IPS-18c (cell line): ENCODE measurements around the gene MIA2.
"Not testable (repeated sequence)": the region's sequence is repeated elsewhere in the genome, so short reads cannot be mapped to it uniquely, and the experiment has no call there.

Source experiments
- H3K4me3 ChIP-seq: 2 replicates; pipeline ENCODE4 v1.7.0; 2013; ENCODE audit warnings: low read depth, mild to moderate bottlenecking, low read length, moderate library complexity; ENCODE audit not compliant: insufficient read depth
- H3K9me3 ChIP-seq: one replicate; pipeline ENCODE4 v1.6.1; 2013; ENCODE audit warnings: mild to moderate bottlenecking, low read length, moderate library complexity; ENCODE audit not compliant: control insufficient read depth, insufficient read depth

Gene MIA2

GRCh38 chr14:39264057-39264456, 30.3 kb downstream of the MIA2 start:
- no peak overlapping the region for H3K4me3 ChIP-seq
- no peaks in the 10 kb centered on the region for H3K9me3 ChIP-seq

DNA sequence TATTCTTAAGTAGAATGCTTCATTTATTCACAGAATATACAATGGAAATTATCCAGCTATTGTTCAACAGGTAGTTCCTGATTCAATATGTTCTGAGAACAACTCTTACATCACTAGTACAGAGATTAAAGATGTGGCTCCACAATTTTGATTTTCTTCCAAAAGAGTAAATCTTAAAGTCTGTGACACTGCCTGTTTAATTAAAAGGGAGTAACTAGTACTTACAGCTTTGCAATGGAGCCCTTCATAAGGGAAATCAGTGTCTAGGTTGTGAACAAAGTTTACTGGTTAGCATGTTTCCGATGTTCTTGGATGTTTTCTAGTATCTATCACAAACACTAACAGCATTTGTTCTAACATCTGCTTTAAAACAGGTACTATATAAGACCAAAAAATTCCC, 30.8 kb downstream of the MIA2 start:
- H3K9me3 ChIP-seq, result no peaks in the 10 kb centered on the region

DNA sequence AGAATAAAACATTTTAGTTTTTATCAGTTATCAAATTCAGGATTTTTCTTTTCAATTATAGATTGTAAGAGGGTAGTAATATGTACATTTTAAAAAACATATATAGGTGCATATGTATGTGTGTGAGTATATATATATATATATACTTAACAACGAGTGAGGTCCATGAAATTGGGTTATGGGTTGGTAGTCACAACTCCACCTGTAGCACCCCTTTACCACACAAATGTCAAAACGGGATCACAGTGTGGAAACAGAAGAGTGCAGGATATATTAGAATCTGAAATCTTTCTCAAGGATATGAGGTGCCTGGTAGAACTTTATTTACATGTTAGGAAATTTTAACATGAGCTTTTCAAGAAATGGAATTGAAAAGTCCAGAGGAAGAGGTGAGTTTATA, 31.3 kb downstream of the MIA2 start:
- Histone ChIP-seq H3K4me3 (no peak overlapping the region), H3K9me3 (no peaks in the 10 kb centered on the region)

More for the DNA sequence above, 30.8 kb downstream of the MIA2 start:
- H3K4me3 ChIP-seq, result no peak overlapping the region

GRCh38 chr14:39265806-39266524, 32.2 kb downstream of the MIA2 start:
- Histone ChIP-seq H3K4me3 (peak overlapping the region; percentile 82), H3K9me3 (no peaks in the 10 kb centered on the region)

DNA sequence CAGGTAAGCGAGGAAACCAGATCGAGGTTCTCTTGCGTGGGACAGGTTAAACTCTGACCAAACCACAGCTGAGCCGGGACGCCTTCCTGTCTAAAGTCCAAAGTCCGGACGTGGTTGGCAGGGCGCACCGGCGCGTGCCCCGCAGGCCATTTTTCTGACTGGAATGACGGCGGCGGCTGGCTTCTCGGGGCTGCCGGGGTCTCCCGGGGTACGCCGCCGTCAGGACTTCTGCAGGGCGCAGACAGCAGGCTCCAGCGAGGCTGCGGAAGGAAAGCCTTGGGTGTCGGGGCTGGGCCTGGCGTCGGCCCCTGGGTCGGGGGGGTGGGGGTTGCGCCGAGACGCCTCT, 32.8 kb downstream of the MIA2 start:
- no peaks in the 10 kb centered on the region for H3K9me3 ChIP-seq
- peak overlapping the region; percentile 82 for H3K4me3 ChIP-seq

DNA sequence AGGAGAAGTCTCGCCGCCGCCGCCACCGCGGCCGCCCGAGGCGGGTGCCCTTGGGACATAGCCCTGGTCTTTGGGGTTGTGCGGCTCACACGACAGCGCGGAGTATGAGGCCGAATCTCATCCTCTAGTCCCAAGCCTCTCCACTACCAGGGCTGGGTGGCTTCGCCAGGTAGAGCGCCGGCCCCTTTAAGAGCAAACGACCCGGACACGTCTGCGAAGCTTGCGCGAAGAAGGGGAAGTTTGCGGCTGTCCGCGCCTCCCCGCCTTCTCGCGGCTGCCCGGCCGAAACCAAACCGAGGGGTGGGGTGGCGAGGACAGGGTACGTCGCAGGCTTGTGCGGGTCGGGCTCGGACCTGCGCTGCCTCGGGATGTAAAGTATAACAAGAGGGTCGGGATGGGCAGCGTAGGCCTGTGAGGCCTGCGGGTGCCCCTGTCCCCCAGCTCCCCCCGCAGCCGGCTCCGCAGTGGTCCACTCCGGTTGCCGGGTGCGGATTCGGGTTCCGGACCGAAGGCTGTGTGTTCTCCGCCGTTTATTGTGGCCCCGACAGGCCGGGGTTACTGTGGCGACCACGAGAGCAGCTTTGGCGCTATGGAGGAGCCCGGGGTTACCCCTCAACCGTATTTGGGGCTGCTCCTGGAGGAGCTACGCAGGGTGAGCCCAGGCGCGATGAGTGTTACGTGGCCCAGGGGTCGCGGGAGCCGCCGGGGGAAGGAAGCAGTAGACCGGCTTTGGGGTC, 33.3 kb downstream of the MIA2 start:
- peak overlapping the region; percentile 82 for H3K4me3 ChIP-seq

DNA sequence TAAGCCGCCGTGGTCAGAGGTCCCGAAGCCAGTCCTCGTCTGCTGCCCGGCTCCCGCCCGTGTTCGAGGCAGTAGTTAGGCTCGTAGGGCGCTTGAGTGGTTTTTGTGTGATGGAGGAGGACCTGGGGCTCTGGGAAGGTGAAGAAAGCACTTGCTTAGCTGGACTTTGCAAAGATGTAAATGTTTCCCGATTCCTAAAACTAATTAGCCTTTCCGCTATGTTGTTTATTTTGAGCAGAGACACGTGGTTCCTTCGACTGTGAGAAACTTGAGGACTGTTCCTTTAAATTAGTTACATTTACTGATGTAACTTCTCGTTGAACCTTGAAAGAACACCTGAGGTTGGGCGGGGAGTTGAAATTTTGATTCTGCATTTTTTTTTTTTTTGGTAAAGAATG, 33.9 kb downstream of the MIA2 start:
- peaks cover 4% of the 10 kb centered on the region for H3K9me3 ChIP-seq
- H3K4me3 ChIP-seq, result peak overlapping the region; percentile 82

More for the DNA sequence above, 33.3 kb downstream of the MIA2 start:
- peaks cover under 1% of the 10 kb centered on the region for H3K9me3 ChIP-seq

- Histone ChIP-seq H3K9me3 (peaks cover 4% of the 10 kb centered on the region), H3K4me3 (no peak overlapping the region)
These were observed 34.7 kb downstream of the MIA2 start for GRCh38 chr14:39268393-39268792.

GRCh38 chr14:39272918-39273317, 39.2 kb downstream of the MIA2 start:
- Histone ChIP-seq H3K9me3 (peaks cover 4% of the 10 kb centered on the region), H3K4me3 (no peak overlapping the region)

- H3K4me3 ChIP-seq, result no peak overlapping the region
- H3K9me3 ChIP-seq, result peaks cover 4% of the 10 kb centered on the region
These were observed 41.7 kb downstream of the MIA2 start for GRCh38 chr14:39275395-39275794.

GRCh38 chr14:39276005-39276404, 42.3 kb downstream of the MIA2 start:
- Histone ChIP-seq H3K4me3 (no peak overlapping the region), H3K9me3 (peaks cover 4% of the 10 kb centered on the region)

DNA sequence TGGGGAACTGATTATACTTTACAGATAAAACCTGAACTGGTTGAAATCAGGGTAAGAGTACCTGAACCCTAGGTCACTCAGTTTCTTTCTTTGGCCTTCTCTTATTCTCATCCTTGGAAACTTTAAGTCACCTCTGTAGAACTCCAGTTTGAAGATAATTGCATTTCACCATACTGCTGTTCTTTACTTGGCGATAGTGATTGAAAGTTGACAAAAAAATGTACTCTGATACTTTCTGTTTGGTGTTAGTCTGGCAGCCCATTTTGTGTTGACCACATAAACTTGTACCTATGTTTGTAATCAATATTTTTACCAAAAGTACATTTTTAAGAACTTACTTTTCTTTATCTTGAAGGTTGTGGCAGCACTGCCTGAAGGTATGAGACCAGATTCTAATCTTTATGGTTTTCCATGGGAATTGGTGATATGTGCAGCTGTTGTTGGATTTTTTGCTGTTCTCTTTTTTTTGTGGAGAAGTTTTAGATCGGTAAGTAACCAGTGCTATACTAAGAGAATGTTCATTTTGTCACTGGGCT, 42.9 kb downstream of the MIA2 start:
- H3K9me3 ChIP-seq, result peaks cover 4% of the 10 kb centered on the region
- H3K4me3 ChIP-seq, result no peak overlapping the region

- Histone ChIP-seq H3K9me3 (no peaks in the 10 kb centered on the region), H3K4me3 (no peak overlapping the region)
These were observed 45.8 kb downstream of the MIA2 start for GRCh38 chr14:39279515-39279914.

DNA sequence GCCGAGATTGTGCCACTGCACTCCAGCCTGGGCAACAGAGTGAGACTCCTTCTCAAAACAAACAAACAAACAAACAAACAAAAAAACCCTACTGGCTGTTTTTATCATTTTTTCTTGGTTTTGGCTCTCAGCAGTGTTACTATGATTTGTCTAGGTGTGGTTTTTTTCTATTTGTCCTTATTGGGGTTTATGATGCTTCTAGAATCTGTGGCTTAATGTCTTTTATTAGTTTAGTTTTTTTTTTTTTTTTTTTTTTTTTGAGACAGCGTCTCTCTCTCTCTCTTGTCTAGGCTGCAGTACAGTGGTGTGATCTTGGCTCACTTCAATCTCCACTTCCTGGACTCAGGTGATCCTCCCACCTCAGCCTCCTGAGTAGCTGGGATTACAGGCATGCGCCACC, 47.0 kb downstream of the MIA2 start:
- not testable (repeated sequence) for H3K9me3 ChIP-seq, H3K4me3 ChIP-seq

- peaks cover 4% of the 10 kb centered on the region for H3K9me3 ChIP-seq
- no peak overlapping the region for H3K4me3 ChIP-seq
These were observed 55.8 kb downstream of the MIA2 start for GRCh38 chr14:39289523-39289922.

- no peak overlapping the region for H3K4me3 ChIP-seq
- H3K9me3 ChIP-seq, result peaks cover 4% of the 10 kb centered on the region
These were observed 58.0 kb downstream of the MIA2 start for GRCh38 chr14:39291701-39292100.

- Histone ChIP-seq H3K4me3 (no peak overlapping the region), H3K9me3 (no peaks in the 10 kb centered on the region)
These were observed 59.9 kb downstream of the MIA2 start for GRCh38 chr14:39293629-39294028.

- not testable (repeated sequence) for H3K4me3 ChIP-seq, H3K9me3 ChIP-seq
These were observed 66.7 kb downstream of the MIA2 start for GRCh38 chr14:39300389-39300788.
